GM18951 (cell line): ENCODE data around the gene DPP3.
"Not testable (repeated sequence)": the region's sequence is repeated elsewhere in the genome, so short reads cannot be mapped to it uniquely, and the experiment has no call there.

Experiments
- POLR2A ChIP-seq: IDR thresholded peaks from 4 replicates; pipeline ENCODE4 v1.6.1; 2011; ENCODE audit warnings: mild to moderate bottlenecking; ENCODE audit not compliant: insufficient read length, insufficient read depth; ENCODE audit errors: extremely low read depth
- in situ Hi-C: fragments of 300-500 bp; cut with MboI; formaldehyde crosslinking; loops from one replicate; pipeline ENCODE4 v1.12.0; 2022; ENCODE audit warnings: low sequenced_read_pairs, mixed read lengths, inconsistent platforms; ENCODE audit not compliant: unreplicated experiment

DPP3 gene

GRCh38 chr11:66480117-66480938 is at the start of gene DPP3:
Gene DPP3, plus strand, starts transcription at chr11:66480434. Its CDS starts 1,767 bp downstream, at chr11:66482201.
- TF ChIP-seq POLR2A, result peak; percentile 92
- in situ Hi-C loops, result no loop called here

GRCh38 chr11:66431287-66431686 is 48.9 kb upstream of the DPP3 start:
- in situ Hi-C loops, result not testable (repeated sequence)

GRCh38 chr11:66431871-66432329 is 48.3 kb upstream of the DPP3 start:
- in situ Hi-C loops, result not testable (repeated sequence)

GRCh38 chr11:66432597-66432996 is 47.6 kb upstream of the DPP3 start:
- in situ Hi-C loops, result no loop called here
- no peak for TF ChIP-seq POLR2A

- in situ Hi-C loops, result no loop called here
- no peak for TF ChIP-seq POLR2A
These were observed 42.2 kb upstream of the DPP3 start for GRCh38 chr11:66437979-66438503.

GRCh38 chr11:66438504-66439466 is 41.4 kb upstream of the DPP3 start, which contains the start of gene MRPL11:
Gene MRPL11, minus strand, starts transcription at chr11:66438848. Its CDS starts 94 bp downstream, at chr11:66438754.
- in situ Hi-C loops, result no loop called here
- TF ChIP-seq POLR2A, result peak; percentile 59

- in situ Hi-C loops, result not testable (repeated sequence)
These were observed 39.9 kb upstream of the DPP3 start for GRCh38 chr11:66440101-66440939.

GRCh38 chr11:66440940-66441282 is 39.3 kb upstream of the DPP3 start:
- in situ Hi-C loops, result not testable (repeated sequence)

GRCh38 chr11:66443602-66444001 is 36.6 kb upstream of the DPP3 start:
- no peak for TF ChIP-seq POLR2A
- in situ Hi-C loops, result no loop called here

- in situ Hi-C loops, result no loop called here
- no peak for TF ChIP-seq POLR2A
These were observed 33.2 kb upstream of the DPP3 start for GRCh38 chr11:66447012-66447411.

- no peak for TF ChIP-seq POLR2A
- in situ Hi-C loops, result no loop called here
These were observed 31.7 kb upstream of the DPP3 start for GRCh38 chr11:66448523-66448922.

- TF ChIP-seq POLR2A, result no peak
- in situ Hi-C loops, result no loop called here
These were observed 29.7 kb upstream of the DPP3 start for GRCh38 chr11:66450560-66450959.

GRCh38 chr11:66451663-66452062 is 28.6 kb upstream of the DPP3 start:
- TF ChIP-seq POLR2A, result no peak
- in situ Hi-C loops, result no loop called here
